H1 (cell line): ENCODE measurements around the gene ING5. TPM values are rescaled to one million over a fixed set of nuclear protein-coding genes. Genes with fewer than 3 reads are reported as not detected.

Source experiments
- CTCF ChIA-PET: fragments of 300-600 bp; sonication (Branson Sonifier 250); formaldehyde crosslinking; loops from one replicate; lab custom pipeline; 2021; ENCODE audit not compliant: partially characterized antibody; lab: Charles Lee
- POLR2A ChIA-PET: fragments of 300-600 bp; sonication (Branson Sonifier 250); formaldehyde crosslinking; loops from one replicate; lab custom pipeline; 2021; ENCODE audit warnings: inconsistent platforms; ENCODE audit not compliant: partially characterized antibody; lab: Charles Lee
- DNase-seq, 2 experiments: peaks; one replicate each; pipeline versions ENCODE4 v3.0.0 to v3.0.0-alpha.2; 2010 to 2022; ENCODE audit warnings: low spot score in 2 of 2, low read depth in 1 of 2, mixed read lengths in 1 of 2
- FAIRE-seq: peaks from 2 replicates; lab custom pipeline; 2011; peaks lifted over from hg19 to GRCh38; lab: Jason Lieb, UNC
- H2AFZ ChIP-seq: 2 replicates; pipeline ENCODE4 v1.8.1; 2012; ENCODE audit warnings: low read length, inconsistent platforms
- H2AK5ac ChIP-seq: 2 replicates; pipeline ENCODE4 v1.6.1; 2013; ENCODE audit warnings: low read depth, low read length
- H2BK120ac ChIP-seq: replicated peaks from 2 replicates; pipeline ENCODE3; 2013; ENCODE audit warnings: low read depth, low read length, inconsistent platforms
- H2BK12ac ChIP-seq: 2 replicates; pipeline ENCODE4 v1.6.1; 2013; ENCODE audit warnings: low read depth, low read length
- H2BK15ac ChIP-seq: 2 replicates; pipeline ENCODE4 v1.6.1; 2013; ENCODE audit warnings: low read length
- H2BK20ac ChIP-seq: 2 replicates; pipeline ENCODE4 v1.6.1; 2013; ENCODE audit warnings: low read length
- H2BK5ac ChIP-seq: 2 replicates; pipeline ENCODE4 v1.6.1; 2013; ENCODE audit warnings: low read depth, low read length
- H3K14ac ChIP-seq: 2 replicates; pipeline ENCODE4 v1.6.1; 2013; ENCODE audit warnings: inconsistent platforms; ENCODE audit not compliant: insufficient read length
- H3K18ac ChIP-seq: 2 replicates; pipeline ENCODE4 v1.6.1; 2013; ENCODE audit warnings: low read length; ENCODE audit errors: extremely low read depth
- H3K23ac ChIP-seq: 2 replicates; pipeline ENCODE4 v1.6.1; 2013; ENCODE audit warnings: inconsistent platforms; ENCODE audit not compliant: insufficient read length
- H3K23me2 ChIP-seq: 2 replicates; pipeline ENCODE4 v1.6.1; 2013; ENCODE audit warnings: low read depth, low read length
- H3K27ac ChIP-seq: 2 replicates; pipeline ENCODE4 v1.6.1; 2011; ENCODE audit warnings: low read depth, low read length, inconsistent platforms
- H3K27me3 ChIP-seq, 4 experiments: replicated peaks in 1 of 4; 1 replicate in 1 of 4; 2 replicates in 3 of 4; pipeline versions ENCODE4 v1.6.1 to v1.8.1; 2011 to 2013; ENCODE audit warnings: low read length in 3 of 4, mild to moderate bottlenecking in 3 of 4, inconsistent platforms in 2 of 4, mixed read lengths in 2 of 4, moderate library complexity in 1 of 4; ENCODE audit not compliant: control insufficient read depth in 3 of 4, insufficient read depth in 3 of 4; ENCODE audit errors: extremely low read depth in 1 of 4
- H3K36me3 ChIP-seq, 4 experiments: 2 replicates each; pipeline versions ENCODE4 v1.6.1 to v1.8.1; 2011 to 2013; ENCODE audit warnings: mild to moderate bottlenecking in 4 of 4, low read length in 3 of 4, moderate library complexity in 2 of 4, control low read depth in 1 of 4, inconsistent platforms in 1 of 4; ENCODE audit not compliant: insufficient read depth in 4 of 4, control insufficient read depth in 2 of 4
- H3K4ac ChIP-seq: replicated peaks from 2 replicates; pipeline ENCODE3; 2013; ENCODE audit warnings: low read length, low read depth, mixed read lengths, inconsistent platforms; ENCODE audit not compliant: insufficient read length
- H3K4me1 ChIP-seq, 4 experiments: replicated peaks in 1 of 4; 1 replicate in 1 of 4; 2 replicates in 3 of 4; pipeline versions ENCODE4 v1.6.1 to v1.8.1; 2011 to 2013; ENCODE audit warnings: low read length in 3 of 4, inconsistent platforms in 2 of 4, mixed read lengths in 1 of 4; ENCODE audit not compliant: insufficient read depth in 4 of 4, control insufficient read depth in 3 of 4
- H3K4me2 ChIP-seq, 2 experiments: 2 replicates each; pipeline versions ENCODE4 v1.6.1 to v1.8.1; 2011 to 2013; ENCODE audit warnings: low read depth in 2 of 2, low read length in 2 of 2, control low read depth in 1 of 2, inconsistent platforms in 1 of 2, mild to moderate bottlenecking in 1 of 2; ENCODE audit not compliant: insufficient read depth in 1 of 2
- H3K4me3 ChIP-seq, 4 experiments: fragments of 200-600, 300-600 bp in 1 of 4; sonication (generic), shearing (Covaris generic), sonication (Bioruptor Twin) in 1 of 4; 2 replicates each; pipeline versions ENCODE4 v1.5.1 to v1.8.1; 2011 to 2016; ENCODE audit warnings: low read length in 4 of 4, low read depth in 3 of 4, control low read depth in 2 of 4, inconsistent platforms in 2 of 4, mild to moderate bottlenecking in 2 of 4, mixed read lengths in 1 of 4, moderate library complexity in 1 of 4; ENCODE audit not compliant: insufficient read depth in 2 of 4; ENCODE audit errors: extremely low read depth in 1 of 4
- H3K56ac ChIP-seq: replicated peaks from 2 replicates; pipeline ENCODE3; 2013; ENCODE audit warnings: low read depth, mild to moderate bottlenecking, mixed read lengths, low read length, inconsistent platforms; ENCODE audit not compliant: insufficient read length
- H3K79me1 ChIP-seq: 2 replicates; pipeline ENCODE4 v1.6.1; 2013; ENCODE audit warnings: low read depth, low read length, control low read depth
- H3K79me2 ChIP-seq, 2 experiments: 2 replicates each; pipeline versions ENCODE4 v1.6.1 to v1.8.1; 2012 to 2013; ENCODE audit warnings: low read length in 2 of 2, mild to moderate bottlenecking in 2 of 2, inconsistent platforms in 1 of 2; ENCODE audit not compliant: insufficient read depth in 2 of 2, control insufficient read depth in 1 of 2
- H3K9ac ChIP-seq, 4 experiments: replicated peaks in 1 of 4; 1 replicate in 1 of 4; 2 replicates in 3 of 4; pipeline versions ENCODE4 v1.6.1 to v1.8.1; 2011 to 2013; ENCODE audit warnings: low read depth in 3 of 4, low read length in 3 of 4, control low read depth in 2 of 4, mild to moderate bottlenecking in 2 of 4, moderate library complexity in 2 of 4, inconsistent platforms in 1 of 4; ENCODE audit errors: extremely low read depth in 1 of 4
- H3K9me3 ChIP-seq, 2 experiments: 2 replicates each; pipeline versions ENCODE4 v1.6.1 to v1.8.1; 2012 to 2013; ENCODE audit warnings: mild to moderate bottlenecking in 2 of 2, moderate library complexity in 2 of 2, control low read depth in 1 of 2, inconsistent platforms in 1 of 2, low read depth in 1 of 2, low read length in 1 of 2, mixed read lengths in 1 of 2; ENCODE audit not compliant: insufficient read depth in 2 of 2
- H4K20me1 ChIP-seq, 2 experiments: replicated peaks in 1 of 2; 2 replicates each; pipeline versions ENCODE3 to v1.8.1; 2011 to 2013; ENCODE audit warnings: inconsistent platforms in 2 of 2, low read length in 2 of 2, mild to moderate bottlenecking in 1 of 2; ENCODE audit not compliant: insufficient read depth in 2 of 2, control insufficient read depth in 1 of 2
- H4K5ac ChIP-seq: 2 replicates; pipeline ENCODE4 v1.6.1; 2013; ENCODE audit warnings: low read length, low read depth, mixed read lengths, inconsistent platforms; ENCODE audit not compliant: insufficient read length
- H4K8ac ChIP-seq: 2 replicates; pipeline ENCODE4 v1.8.0; 2013; ENCODE audit warnings: mild to moderate bottlenecking, moderate library complexity, low read length, inconsistent platforms; ENCODE audit not compliant: insufficient read depth; ENCODE audit errors: extremely low read depth
- H4K91ac ChIP-seq: replicated peaks from 2 replicates; pipeline ENCODE3; 2013; ENCODE audit warnings: low read length, mixed read lengths, inconsistent platforms; ENCODE audit not compliant: insufficient read length
- ATF2 ChIP-seq: IDR thresholded peaks from 2 replicates; pipeline ENCODE4 v1.6.1; 2012; ENCODE audit warnings: low read length, inconsistent platforms
- BRCA1 ChIP-seq: IDR thresholded peaks from 2 replicates; pipeline ENCODE4 v1.6.1; 2012; ENCODE audit warnings: low read depth, low read length, improper control_type of control experiment
- KDM1A ChIP-seq: fragments of 200-600, 300-600 bp; sonication (generic); IDR thresholded peaks from 2 replicates; pipeline ENCODE4 v1.7.1; 2016; ENCODE audit warnings: mild to moderate bottlenecking, low read length, borderline replicate concordance
- RFX5 ChIP-seq: IDR thresholded peaks from 2 replicates; pipeline ENCODE4 v1.6.1; 2011; ENCODE audit warnings: low read depth, low read length, improper control_type of control experiment, borderline replicate concordance
- SIN3A ChIP-seq, 2 experiments: IDR thresholded peaks in 1 of 2; conservative IDR thresholded peaks in 1 of 2; 2 replicates each; pipeline ENCODE4 v1.6.1; 2011 to 2012; ENCODE audit warnings: low read length in 2 of 2, improper control_type of control experiment in 1 of 2, low read depth in 1 of 2, mild to moderate bottlenecking in 1 of 2
- SP2 ChIP-seq: IDR thresholded peaks from 2 replicates; pipeline ENCODE4 v1.6.1; 2012; ENCODE audit warnings: mild to moderate bottlenecking, low read length, inconsistent platforms
- TAF7 ChIP-seq: optimal IDR thresholded peaks from 2 replicates; pipeline ENCODE3; 2011; ENCODE audit warnings: low read depth, mild to moderate bottlenecking, inconsistent platforms, low read length, moderate library complexity, borderline replicate concordance
- USF2 ChIP-seq: IDR thresholded peaks from 2 replicates; pipeline ENCODE4 v1.6.1; 2011; ENCODE audit warnings: low read length, improper control_type of control experiment
- WGBS, 2 experiments: shearing (Covaris generic) in 1 of 2; methylation state at CpG; one replicate each; pipeline versions ENCODE4 v1.1.6 to v1.1.7; 2013 to 2015; ENCODE audit warnings: low lambda C conversion rate in 2 of 2, mixed read lengths in 2 of 2, inconsistent platforms in 1 of 2, low coverage in 1 of 2, missing lambda C conversion rate in 1 of 2; ENCODE audit not compliant: insufficient replicate concordance in 2 of 2, insufficient coverage in 1 of 2, insufficient read length in 1 of 2; ENCODE audit errors: extremely low coverage in 1 of 2, missing lambda C conversion rate in 1 of 2; 5-methylcytosine and 5-hydroxymethylcytosine counted together
- polyA plus RNA-seq, 7 experiments: library from polyadenylated mRNA; depleted of rRNA in 3 of 7; stranded (reverse) in 5 of 7; unstranded in 2 of 7; fragments of >200 nt in 5 of 7; fragments of 200-250 nt in 2 of 7; gene quantifications; 1 replicate in 5 of 7; 2 replicates in 1 of 7; 4 replicates in 1 of 7; pipeline versions ENCODE4 v1.2.1 to v1.2.3, GENCODE V29; 2011 to 2013; ENCODE audit warnings: missing spikeins in 2 of 7, mixed read lengths in 2 of 7
- total RNA-seq: library from RNA; stranded (reverse); fragmentation: NEBNext Ultra II Directional; extraction: Animal tissue kit (Norgen Biotek cat#: 25700); gene quantifications from 2 replicates; pipeline ENCODE4 v1.2.1, GENCODE V29; 2021

Gene ING5
- total and polyA plus RNA-seq, 2 of the 8 experiments (the other 6 are each of a cell fraction or from before 2014, with no cell fraction given), result 41.5 to 47.4 TPM

GRCh38 chr2:241739651-241740050, 37.8 kb downstream of the ING5 start:
- Histone ChIP-seq H2AK5ac (no peak overlapping the region), H3K4me1 (peaks cover 0 to 2% (median 0%) of the 10 kb centered on the region in 4 experiments; a peak in 2 of 7 replicates), H4K5ac (no peak overlapping the region), H3K23me2 (peaks cover 8% of the 10 kb centered on the region; the same call in 1 of the 2 replicates), H2BK15ac (no peak overlapping the region), H2BK20ac (no peak overlapping the region), H4K91ac (no peak overlapping the region), H3K56ac (no peak overlapping the region), H2BK5ac (no peak overlapping the region), H2BK12ac (no peak overlapping the region), H4K20me1 (peaks cover 0 to 1% of the 10 kb centered on the region in 2 experiments), H3K4me2 (no peak overlapping the region), H3K79me1 (no peaks in the 10 kb centered on the region; the same call in 1 of the 2 replicates), H3K4me3 (no peak overlapping the region), H3K4ac (no peak overlapping the region), H2AFZ (no peak overlapping the region), H3K27ac (no peak overlapping the region), H2BK120ac (no peak overlapping the region), H3K27me3 (no peaks in the 10 kb centered on the region; a peak in 1 of 7 replicates), H3K79me2 (no peaks in the 10 kb centered on the region), H4K8ac (no peak overlapping the region), H3K9ac (no peak overlapping the region), H3K9me3 (no peaks in the 10 kb centered on the region), H3K14ac (no peak overlapping the region), H3K36me3 (no peaks in the 10 kb centered on the region), H3K18ac (no peak overlapping the region), H3K23ac (no peak overlapping the region)
- ChIA-PET CTCF (interaction anchor here (0.8 to 2.0 kb wide), 4 partner anchors 31 to 139 kb away, joined by 3 to 6 read pairs (median 4); no protein-coding TSS in a partner anchor), POLR2A (interaction anchor here (1.5 to 1.7 kb wide), 2 partner anchors 9 to 38 kb away, joined by 6 to 8 read pairs; partner anchors contain the start of gene ING5)
- DNase-seq (no peak), FAIRE-seq (no peak)
- WGBS, 2 experiments, result 91% methylated on average over 12 of the region's 12 CpGs; no CpG with 5 or more reads in 1 of the 2 experiments
- TF ChIP-seq USF2 (no peak), RFX5 (no peak), SIN3A (conservative IDR thresholded peaks at IDR 0.05 in 1 of 2, IDR thresholded peaks at IDR 0.05 in 1 of 2; ENCODE audit: low read depth in 1 of 2, low read length in 2 of 2) (no peak), KDM1A (no peak), ATF2 (no peak), SP2 (no peak), TAF7 (no peak), BRCA1 (no peak)
